CD14-positive monocyte (primary cell): ENCODE measurements around the gene WTAP. TPM values are rescaled to one million over a fixed set of nuclear protein-coding genes. Genes with fewer than 3 reads are reported as not detected.

ENCODE experiments used
- DNase-seq, 3 donors: peaks; one replicate each; pipeline ENCODE4 v3.0.0-alpha.2; 2011 to 2022
- H2AFZ ChIP-seq: 2 replicates; pipeline ENCODE4 v1.6.0; 2012; ENCODE audit warnings: mild to moderate bottlenecking, low read depth, low read length, inconsistent platforms; ENCODE audit not compliant: insufficient read depth, poor library complexity, severe bottlenecking
- H3K27ac ChIP-seq, 2 donors: 1 replicate in 1 of 2; 2 replicates in 1 of 2; pipeline ENCODE4 v1.5.1; 2012 to 2013; ENCODE audit warnings: low read length in 2 of 2, control low read depth in 1 of 2, inconsistent platforms in 1 of 2, low read depth in 1 of 2, mild to moderate bottlenecking in 1 of 2
- H3K27me3 ChIP-seq, 2 donors: one replicate each; pipeline versions ENCODE4 v1.6.0 to v1.6.1; 2011 to 2013; ENCODE audit warnings: low read length in 2 of 2; ENCODE audit not compliant: control insufficient read depth in 2 of 2, insufficient read depth in 2 of 2
- H3K36me3 ChIP-seq, 2 donors: replicated peaks in 1 of 2; 1 replicate in 1 of 2; 2 replicates in 1 of 2; pipeline versions ENCODE4 v1.5.1 to v1.6.1; 2012 to 2013; ENCODE audit warnings: low read length in 2 of 2, control low read depth in 1 of 2, inconsistent platforms in 1 of 2, mild to moderate bottlenecking in 1 of 2; ENCODE audit not compliant: insufficient read depth in 2 of 2, control insufficient read depth in 1 of 2
- H3K4me1 ChIP-seq, 2 donors: 1 replicate in 1 of 2; 2 replicates in 1 of 2; pipeline versions ENCODE4 v1.5.1 to v1.6.1; 2012 to 2013; ENCODE audit warnings: low read length in 2 of 2, control low read depth in 1 of 2, inconsistent platforms in 1 of 2, mild to moderate bottlenecking in 1 of 2, moderate library complexity in 1 of 2; ENCODE audit not compliant: insufficient read depth in 2 of 2, control insufficient read depth in 1 of 2
- H3K4me2 ChIP-seq: replicated peaks from 2 replicates; pipeline ENCODE3; 2012; ENCODE audit warnings: low read length, moderate library complexity, mild to moderate bottlenecking; ENCODE audit not compliant: poor library complexity, severe bottlenecking; ENCODE audit errors: extremely low read depth
- H3K4me3 ChIP-seq, 3 experiments: fragments of 200-600 bp in 1 of 3; sonication (generic) in 1 of 3; replicated peaks in 1 of 3; 1 replicate in 2 of 3; 2 replicates in 1 of 3; pipeline ENCODE4 v1.5.1; 2011 to 2013; ENCODE audit warnings: low read length in 3 of 3, mild to moderate bottlenecking in 3 of 3, control low read depth in 2 of 3, low read depth in 2 of 3, inconsistent platforms in 1 of 3, moderate library complexity in 1 of 3
- H3K79me2 ChIP-seq: 2 replicates; pipeline ENCODE4 v1.6.0; 2012; ENCODE audit warnings: mild to moderate bottlenecking, control low read depth, inconsistent platforms, low read length, moderate library complexity; ENCODE audit not compliant: insufficient read depth
- H3K9ac ChIP-seq: 2 replicates; pipeline ENCODE4 v1.6.0; 2017; ENCODE audit warnings: low read length, mild to moderate bottlenecking; ENCODE audit not compliant: insufficient read depth, poor library complexity, severe bottlenecking
- H3K9me3 ChIP-seq, 2 donors: replicated peaks in 1 of 2; 1 replicate in 1 of 2; 2 replicates in 1 of 2; pipeline versions ENCODE4 v1.5.1 to v1.6.1; 2012 to 2013; ENCODE audit warnings: low read length in 2 of 2, control low read depth in 1 of 2; ENCODE audit not compliant: control insufficient read depth in 1 of 2, insufficient read depth in 1 of 2
- H4K20me1 ChIP-seq: 2 replicates; pipeline ENCODE4 v1.6.0; 2012; ENCODE audit warnings: mild to moderate bottlenecking, low read length, control low read depth, moderate library complexity; ENCODE audit not compliant: insufficient read depth
- H3K27ac Mint-ChIP-seq, 7 donors: one replicate each; pipeline ENCODE4 v1.8.0; 2020; ENCODE audit warnings: mild to moderate bottlenecking in 7 of 7, mixed read lengths in 7 of 7, moderate library complexity in 6 of 7, inconsistent platforms in 2 of 7
- H3K27me3 Mint-ChIP-seq, 3 donors: one replicate each; pipeline ENCODE4 v1.8.0; 2021 to 2022; ENCODE audit warnings: low read depth in 3 of 3, mild to moderate bottlenecking in 3 of 3, mixed read lengths in 3 of 3, moderate library complexity in 3 of 3, inconsistent platforms in 1 of 3
- H3K36me3 Mint-ChIP-seq, 2 donors: one replicate each; pipeline ENCODE4 v1.8.0; 2020; ENCODE audit warnings: mixed read lengths in 2 of 2, inconsistent platforms in 1 of 2, mild to moderate bottlenecking in 1 of 2
- H3K4me1 Mint-ChIP-seq: one replicate; pipeline ENCODE4 v1.8.0; 2020; ENCODE audit warnings: mild to moderate bottlenecking, mixed read lengths
- H3K4me3 Mint-ChIP-seq, 2 donors: one replicate each; pipeline ENCODE4 v1.8.0; 2020; ENCODE audit warnings: mild to moderate bottlenecking in 2 of 2, mixed read lengths in 2 of 2, moderate library complexity in 1 of 2
- H3K9me3 Mint-ChIP-seq, 7 donors: one replicate each; pipeline ENCODE4 v1.8.0; 2020 to 2022; ENCODE audit warnings: mixed read lengths in 7 of 7, mild to moderate bottlenecking in 6 of 7, moderate library complexity in 6 of 7, inconsistent platforms in 2 of 7
- CTCF ChIP-seq: fragments of 200-600 bp; IDR thresholded peaks from one replicate; pipeline ENCODE4 v1.8.0; 2022; ENCODE audit warnings: antibody characterized with exemption, mild to moderate bottlenecking
- WGBS: methylation state at CpG from one replicate; pipeline ENCODE4 v1.1.5; 2013; ENCODE audit warnings: missing lambda C conversion rate; ENCODE audit not compliant: insufficient coverage; 5-methylcytosine and 5-hydroxymethylcytosine counted together
- intact Hi-C, 2 donors: fragments of 100-400 bp; cut with micrococcal nuclease; formaldehyde crosslinking; loops; one replicate each; pipeline versions ENCODE4 v1.15.0 to v1.15.1; 2023
- polyA plus RNA-seq, 3 donors: library from polyadenylated mRNA; depleted of rRNA in 1 of 3; unstranded in 2 of 3; stranded (reverse) in 1 of 3; fragments of 300-500 nt in 2 of 3; fragments of >200 nt in 1 of 3; fragmentation: Illumina TruSeq in 2 of 3; gene quantifications; 1 replicate in 2 of 3; 2 replicates in 1 of 3; pipeline ENCODE4 v1.2.3, GENCODE V29; 2012 to 2021
- small RNA-seq: library from RNA; depleted of rRNA; stranded (forward); fragments of <200 nt; gene quantifications from one replicate; pipeline ENCODE3, GENCODE V24; 2012; ENCODE audit warnings: low read depth; ENCODE audit not compliant: insufficient read length

The WTAP gene
- polyA plus RNA-seq, 3 donors: 50.8 to 95.9 (median 94.7) TPM

- H3K4me3 Mint-ChIP-seq: no peak overlapping the region
- peak overlapping the region; percentile 15 for H2AFZ ChIP-seq
- no peak for DNase-seq
These were observed 78.2 kb downstream of the WTAP start for GRCh38 chr6:159805440-159806020.

More at GRCh38 chr6:159805440-159806020, 78.2 kb downstream of the WTAP start:
- Histone ChIP-seq H4K20me1 (no peaks in the 10 kb centered on the region), H3K36me3 (no peaks in the 10 kb centered on the region), H3K27ac (no peak overlapping the region), H3K4me2 (no peak overlapping the region), H3K79me2 (no peaks in the 10 kb centered on the region), H3K9ac (no peak overlapping the region), H3K27me3 (no peaks in the 10 kb centered on the region), H3K4me3 (no peak overlapping the region), H3K9me3 (no peaks in the 10 kb centered on the region), H3K4me1 (peaks cover 18 to 21% of the 10 kb centered on the region in 2 donors)
- WGBS: 74% methylated on average over 4 of the region's 6 CpGs
- no peaks in the 10 kb centered on the region for H3K27me3 Mint-ChIP-seq
- no peaks in the 10 kb centered on the region for H3K9me3 Mint-ChIP-seq
- H3K4me1 Mint-ChIP-seq: peaks cover 19% of the 10 kb centered on the region
- intact Hi-C loops: no loop called here
- peak overlapping the region in 2 of 7 donors; percentile 56 to 78 for H3K27ac Mint-ChIP-seq
- H3K36me3 Mint-ChIP-seq: peaks cover 0 to 1% of the 10 kb centered on the region in 2 donors
- TF ChIP-seq CTCF: no peak

Small RNA genes within 50 kb of the gene (small RNA-seq; reads per million reads assigned to genes)
- not detected for gene RNU4ATAC18P
- 9,551 reads per million, percentile 100 among the genes with 10 or more reads in this experiment for gene SNORA20
- not detected for gene SNORA29

Other genes starting within 250 kb of the WTAP start
- 100 to 1,000 TPM; 447 to 746 (median 569) TPM for gene SOD2, start 34.3 kb upstream of the WTAP start, polyA plus RNA-seq
- 10 to 100 TPM in 2 of 3 donors, 1 to 10 TPM in 1; 3.6 to 24.4 (median 19.5) TPM for gene ACAT2, start 34.5 kb downstream of the WTAP start, polyA plus RNA-seq
- gene TCP1, start 62.1 kb downstream of the WTAP start, polyA plus RNA-seq: 10 to 100 TPM; 44.5 to 79.5 (median 69.3) TPM
- 10 to 100 TPM; 28.5 to 88.2 (median 74.1) TPM for gene MRPL18, start 63.0 kb downstream of the WTAP start, polyA plus RNA-seq
- gene PNLDC1, start 72.8 kb downstream of the WTAP start, polyA plus RNA-seq: under 1 TPM in 1 of 3 donors, not detected in 2; 0.56 TPM
- gene MAS1, start 163.5 kb downstream of the WTAP start, polyA plus RNA-seq: not detected
- 10 to 100 TPM in 1 of 3 donors, 1 to 10 TPM in 2; 6.9 to 44.8 (median 8.2) TPM for gene IGF2R, start 241.6 kb downstream of the WTAP start, polyA plus RNA-seq